PC-9 (cell line): ENCODE data around the gene ZDHHC14.

Experiments used
- CTCF ChIP-seq: fragments of 200-600 bp; sonication (generic); conservative IDR thresholded peaks from 2 replicates; pipeline ENCODE4 v1.6.1; 2017; ENCODE audit warnings: mixed run types, antibody characterized with exemption, mild to moderate bottlenecking, moderate library complexity
- EZH2 ChIP-seq: fragments of 200-600 bp; sonication (generic); IDR thresholded peaks from 2 replicates; pipeline ENCODE4 v1.8.0; 2017; ENCODE audit warnings: antibody characterized with exemption, low read depth

GRCh38 chr6:157403686-157404051, 22.7 kb downstream of the ZDHHC14 start:
- TF ChIP-seq CTCF (no peak), EZH2 (no peak)
